Measurements from ENCODE around the gene TRPT1.

DNA sequence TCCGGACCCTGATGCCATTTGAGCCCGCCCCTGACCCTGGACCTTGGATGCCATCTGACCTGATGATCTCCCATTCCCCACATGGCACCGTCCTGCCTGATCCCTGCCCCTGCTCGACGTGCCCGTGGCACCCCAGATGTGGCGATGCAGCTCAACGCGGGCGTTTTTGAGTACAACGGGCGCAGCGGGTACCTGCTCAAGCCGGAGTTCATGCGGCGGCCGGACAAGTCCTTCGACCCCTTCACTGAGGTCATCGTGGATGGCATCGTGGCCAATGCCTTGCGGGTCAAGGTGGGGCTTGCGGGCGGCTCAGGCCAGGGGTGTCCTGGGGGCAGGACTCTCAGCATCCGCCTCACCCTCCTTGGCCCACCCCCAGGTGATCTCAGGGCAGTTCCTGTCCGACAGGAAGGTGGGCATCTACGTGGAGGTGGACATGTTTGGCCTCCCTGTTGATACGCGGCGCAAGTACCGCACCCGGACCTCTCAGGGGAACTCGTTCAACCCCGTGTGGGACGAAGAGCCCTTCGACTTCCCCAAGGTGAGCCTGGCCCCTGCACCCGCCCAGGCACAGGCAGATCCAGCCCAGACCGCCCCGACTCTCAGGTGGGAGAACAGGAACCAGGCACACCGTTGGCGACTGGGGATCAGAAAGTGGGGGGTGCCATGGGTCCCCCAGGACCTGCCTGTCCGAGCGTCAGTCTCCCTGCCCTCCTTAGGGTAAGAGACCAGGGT, 36.5 kb upstream of the TRPT1 start:
- no peak for TF ChIP-seq POLR2A (IDR thresholded peaks at IDR 0.05)
- TF ChIP-seq, protein P1, sequence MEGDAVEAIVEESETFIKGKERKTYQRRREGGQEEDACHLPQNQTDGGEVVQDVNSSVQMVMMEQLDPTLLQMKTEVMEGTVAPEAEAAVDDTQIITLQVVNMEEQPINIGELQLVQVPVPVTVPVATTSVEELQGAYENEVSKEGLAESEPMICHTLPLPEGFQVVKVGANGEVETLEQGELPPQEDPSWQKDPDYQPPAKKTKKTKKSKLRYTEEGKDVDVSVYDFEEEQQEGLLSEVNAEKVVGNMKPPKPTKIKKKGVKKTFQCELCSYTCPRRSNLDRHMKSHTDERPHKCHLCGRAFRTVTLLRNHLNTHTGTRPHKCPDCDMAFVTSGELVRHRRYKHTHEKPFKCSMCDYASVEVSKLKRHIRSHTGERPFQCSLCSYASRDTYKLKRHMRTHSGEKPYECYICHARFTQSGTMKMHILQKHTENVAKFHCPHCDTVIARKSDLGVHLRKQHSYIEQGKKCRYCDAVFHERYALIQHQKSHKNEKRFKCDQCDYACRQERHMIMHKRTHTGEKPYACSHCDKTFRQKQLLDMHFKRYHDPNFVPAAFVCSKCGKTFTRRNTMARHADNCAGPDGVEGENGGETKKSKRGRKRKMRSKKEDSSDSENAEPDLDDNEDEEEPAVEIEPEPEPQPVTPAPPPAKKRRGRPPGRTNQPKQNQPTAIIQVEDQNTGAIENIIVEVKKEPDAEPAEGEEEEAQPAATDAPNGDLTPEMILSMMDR (IDR thresholded peaks at IDR 0.05): no peak
- no peak for TF ChIP-seq EP300 (IDR thresholded peaks at IDR 0.05)
- TF ChIP-seq POLR2AphosphoS5 (IDR thresholded peaks at IDR 0.05): no peak
